GM18867 (cell line): ENCODE results near the gene NOL9.
"Not testable (repeated sequence)": the region's sequence is repeated elsewhere in the genome, so short reads cannot be mapped to it uniquely, and the experiment has no call there.

Source experiments
- ATAC-seq: cut with Tn5 transposase; IDR thresholded peaks from one replicate; pipeline ENCODE4 v1.9.1; 2021; ENCODE audit warnings: mild to moderate bottlenecking, moderate library complexity; ENCODE audit not compliant: unreplicated experiment

Gene NOL9

GRCh38 chr1:6554031-6554906 is at the start of gene NOL9:
Gene NOL9, minus strand, starts transcription at chr1:6554513. Its CDS starts 11 bp downstream, at chr1:6554502.
- ATAC-seq: peak; percentile 91

- ATAC-seq: peak; percentile 7
Measured at GRCh38 chr1:6603238-6603914, 49.1 kb upstream of the NOL9 start.

GRCh38 chr1:6602669-6603237 is 48.4 kb upstream of the NOL9 start, which contains the start of gene KLHL21:
Gene KLHL21, minus strand, starts transcription at chr1:6602869. Its CDS starts 52 bp downstream, at chr1:6602817.
- peak; percentile 61 for ATAC-seq

GRCh38 chr1:6601923-6602668 is 47.8 kb upstream of the NOL9 start:
- peak; percentile 38 for ATAC-seq

- peak; percentile 25 for ATAC-seq
Measured at GRCh38 chr1:6601049-6601922, 47.0 kb upstream of the NOL9 start.

GRCh38 chr1:6600410-6601048 is 46.2 kb upstream of the NOL9 start:
- ATAC-seq: no peak

GRCh38 chr1:6599991-6600390 is 45.7 kb upstream of the NOL9 start:
- ATAC-seq: not testable (repeated sequence)

GRCh38 chr1:6599141-6599975 is 45.0 kb upstream of the NOL9 start:
- ATAC-seq: no peak

- ATAC-seq: no peak
Measured at GRCh38 chr1:6597777-6598131, 43.4 kb upstream of the NOL9 start.

GRCh38 chr1:6596886-6597776 is 42.8 kb upstream of the NOL9 start:
- no peak for ATAC-seq

- no peak for ATAC-seq
Measured at GRCh38 chr1:6596351-6596750, 42.0 kb upstream of the NOL9 start.

- no peak for ATAC-seq
Measured at GRCh38 chr1:6594977-6595740, 40.8 kb upstream of the NOL9 start.

- no peak for ATAC-seq
Measured at GRCh38 chr1:6593810-6594209, 39.5 kb upstream of the NOL9 start.

- no peak for ATAC-seq
Measured at GRCh38 chr1:6592865-6593593, 38.7 kb upstream of the NOL9 start.

- ATAC-seq: no peak
Measured at GRCh38 chr1:6592441-6592840, 38.1 kb upstream of the NOL9 start.

GRCh38 chr1:6591644-6592043 is 37.3 kb upstream of the NOL9 start:
- ATAC-seq: no peak
